Right renal cortex interstitium (tissue), 3 donors: ENCODE measurements around the gene COIL. TPM values are rescaled to one million over a fixed set of nuclear protein-coding genes. Genes with fewer than 3 reads are reported as not detected.

Experiments
- polyA plus RNA-seq, 3 donors: library from polyadenylated mRNA; unstranded; fragments of 120-200 nt; gene quantifications; one replicate each; pipeline ENCODE4 v1.2.1, GENCODE V29; 2013; ENCODE audit not compliant: insufficient read length in 3 of 3

The COIL gene
- polyA plus RNA-seq, 3 donors, result 33.3 to 36.4 (median 34.5) TPM

Other genes starting within 250 kb of the COIL start
- 1 to 10 TPM; 1.1 to 1.3 (median 1.2) TPM for gene C17orf67, start 127.1 kb downstream of the COIL start, polyA plus RNA-seq
- 1 to 10 TPM; 3.2 to 3.5 (median 3.4) TPM for gene DGKE, start 126.9 kb downstream of the COIL start, polyA plus RNA-seq
- 10 to 100 TPM; 30.5 to 34.1 (median 32.0) TPM for gene TRIM25, start 47.0 kb downstream of the COIL start, polyA plus RNA-seq
- gene SCPEP1, start 17.1 kb upstream of the COIL start, polyA plus RNA-seq, result 100 to 1,000 TPM in 1 of 3 donors, 10 to 100 TPM in 2; 88.1 to 124 (median 99.5) TPM
- gene AKAP1, start 124.2 kb upstream of the COIL start, polyA plus RNA-seq, result 10 to 100 TPM; 37.4 to 38.9 (median 38.4) TPM